HepG2 (cell line): ENCODE measurements around the gene MFRP. TPM values are rescaled to one million over a fixed set of nuclear protein-coding genes. Genes with fewer than 3 reads are reported as not detected.

Experiments used
- ARID3A ChIP-seq: IDR thresholded peaks from 2 replicates; pipeline ENCODE4 v1.6.1; 2012; ENCODE audit warnings: low read depth, low read length, improper control_type of control experiment
- ETV5 ChIP-seq: IDR thresholded peaks from 2 replicates; pipeline ENCODE4 v1.6.1; 2018; ENCODE audit warnings: missing biosample characterization, missing genetic modification reagents, inconsistent platforms, borderline replicate concordance
- FOSL1 ChIP-seq: sonication (generic); formaldehyde crosslinking; IDR thresholded peaks from 2 replicates; pipeline ENCODE4 v1.9.0; 2021; ENCODE audit warnings: missing genetic modification reagents, borderline replicate concordance
- GABPB1 ChIP-seq: IDR thresholded peaks from 2 replicates; pipeline ENCODE4 v1.6.1; 2016; ENCODE audit warnings: mild to moderate bottlenecking, missing genetic modification reagents, moderate library complexity, missing compliant biosample characterization
- GATA4 ChIP-seq: sonication (generic); IDR thresholded peaks from 2 replicates; pipeline ENCODE4 v1.6.1; 2016; ENCODE audit warnings: antibody characterized with exemption, low read depth, borderline replicate concordance
- KDM5A ChIP-seq: fragments of 200-600 bp; sonication (generic); IDR thresholded peaks from 2 replicates; pipeline ENCODE4 v1.7.0; 2018; ENCODE audit warnings: antibody characterized with exemption, mild to moderate bottlenecking, low read length, borderline replicate concordance
- NR2F6 ChIP-seq, 2 experiments: IDR thresholded peaks; 2 replicates each; pipeline ENCODE4 v1.6.1; 2016; ENCODE audit warnings: antibody characterized with exemption in 1 of 2, mild to moderate bottlenecking in 1 of 2
- PBX2 ChIP-seq: IDR thresholded peaks from 2 replicates; pipeline ENCODE4 v1.6.1; 2016; ENCODE audit warnings: control low read depth
- PREB ChIP-seq: sonication (generic); formaldehyde crosslinking; IDR thresholded peaks from 2 replicates; pipeline ENCODE4 v1.4.0; 2020; ENCODE audit warnings: missing genetic modification reagents
- UBTF ChIP-seq: sonication (generic); formaldehyde crosslinking; IDR thresholded peaks from 2 replicates; pipeline ENCODE4 v1.4.0; 2020; ENCODE audit warnings: mild to moderate bottlenecking, missing genetic modification reagents
- ZNF292 ChIP-seq: sonication (generic); formaldehyde crosslinking; IDR thresholded peaks from 2 replicates; pipeline ENCODE4 v1.8.1; 2022; ENCODE audit warnings: mild to moderate bottlenecking, low read depth, missing genetic modification reagents, borderline replicate concordance
- ZNF512 ChIP-seq: sonication (generic); formaldehyde crosslinking; IDR thresholded peaks from 2 replicates; pipeline ENCODE4 v1.4.0; 2020; ENCODE audit warnings: mild to moderate bottlenecking, missing genetic modification reagents
- ZNF589 ChIP-seq: sonication (generic); formaldehyde crosslinking; conservative IDR thresholded peaks from 2 replicates; pipeline ENCODE4 v1.8.0; 2022; ENCODE audit warnings: mild to moderate bottlenecking, moderate library complexity, missing genetic modification reagents
- ZNF670 ChIP-seq: sonication (generic); formaldehyde crosslinking; IDR thresholded peaks from 2 replicates; pipeline ENCODE4 v1.8.0; 2022; ENCODE audit warnings: mild to moderate bottlenecking, missing genetic modification reagents, borderline replicate concordance
- ZSCAN29 ChIP-seq: sonication (generic); formaldehyde crosslinking; conservative IDR thresholded peaks from 2 replicates; pipeline ENCODE4 v1.4.0; 2020; ENCODE audit warnings: mild to moderate bottlenecking, missing genetic modification reagents
- polyA plus RNA-seq, 8 experiments: library from polyadenylated mRNA; depleted of rRNA in 3 of 8; stranded (reverse) in 7 of 8; unstranded in 1 of 8; fragments of >200 nt; fragmentation: Illumina TruSeq in 4 of 8; extraction: Trizol in 4 of 8; gene quantifications; 2 replicates each; pipeline versions ENCODE4 v1.2.1 to v1.2.3, GENCODE V29; 2011 to 2016; ENCODE audit warnings: low read depth in 4 of 8, missing spikeins in 1 of 8, mixed read lengths in 1 of 8; ENCODE audit not compliant: insufficient read depth in 1 of 8
- total RNA-seq, 5 experiments: library from RNA; depleted of rRNA; stranded (reverse); fragments of >200 nt; fragmentation: Illumina TruSeq; extraction: Trizol; gene quantifications; 2 replicates each; pipeline ENCODE4 v1.2.3, GENCODE V29; 2016; ENCODE audit warnings: low read depth in 1 of 5
- TF ChIP-seq, protein P1 (sequence below): sonication (generic); formaldehyde crosslinking; IDR thresholded peaks from 2 replicates; pipeline ENCODE4 v1.9.0; 2022; ENCODE audit warnings: low read depth, missing genetic modification reagents

Gene MFRP
- total and polyA plus RNA-seq, 2 of the 13 experiments (the other 11 are each of a cell fraction or from before 2014, with no cell fraction given): not detected

GRCh38 chr11:119381181-119381988 is 34.9 kb upstream of the MFRP start, which contains the start of gene USP2 (continued):
- no peak for TF ChIP-seq ZNF512 (CRISPR knock-in tag)
- no peak for TF ChIP-seq ARID3A
- TF ChIP-seq ZSCAN29: no peak
- TF ChIP-seq GATA4: no peak
- TF ChIP-seq FOSL1 (CRISPR knock-in tag): no peak
- peak; percentile 87; the same call in 1 of the 2 replicates for TF ChIP-seq ZNF670 (CRISPR knock-in tag)
- peak; percentile 33; the same call in 1 of the 2 replicates for TF ChIP-seq ETV5 (CRISPR knock-in tag)
- peak; percentile 85 for TF ChIP-seq GABPB1 (CRISPR knock-in tag)
- no peak for TF ChIP-seq PBX2 (CRISPR knock-in tag)
- TF ChIP-seq PREB (CRISPR knock-in tag): no peak
- TF ChIP-seq, protein P1, sequence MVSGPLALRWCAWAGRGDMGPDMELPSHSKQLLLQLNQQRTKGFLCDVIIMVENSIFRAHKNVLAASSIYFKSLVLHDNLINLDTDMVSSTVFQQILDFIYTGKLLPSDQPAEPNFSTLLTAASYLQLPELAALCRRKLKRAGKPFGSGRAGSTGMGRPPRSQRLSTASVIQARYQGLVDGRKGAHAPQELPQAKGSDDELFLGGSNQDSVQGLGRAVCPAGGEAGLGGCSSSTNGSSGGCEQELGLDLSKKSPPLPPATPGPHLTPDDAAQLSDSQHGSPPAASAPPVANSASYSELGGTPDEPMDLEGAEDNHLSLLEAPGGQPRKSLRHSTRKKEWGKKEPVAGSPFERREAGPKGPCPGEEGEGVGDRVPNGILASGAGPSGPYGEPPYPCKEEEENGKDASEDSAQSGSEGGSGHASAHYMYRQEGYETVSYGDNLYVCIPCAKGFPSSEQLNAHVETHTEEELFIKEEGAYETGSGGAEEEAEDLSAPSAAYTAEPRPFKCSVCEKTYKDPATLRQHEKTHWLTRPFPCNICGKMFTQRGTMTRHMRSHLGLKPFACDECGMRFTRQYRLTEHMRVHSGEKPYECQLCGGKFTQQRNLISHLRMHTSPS (CRISPR knock-in tag): peak; percentile 51; the same call in 1 of the 2 replicates
- no peak for TF ChIP-seq NR2F6 (IDR thresholded peaks at IDR 0.05)
- TF ChIP-seq NR2F6 (CRISPR knock-in tag; IDR thresholded peaks at IDR 0.05): peak; percentile 16; the same call in 1 of the 2 replicates
- peak; percentile 85 for TF ChIP-seq ZNF292 (CRISPR knock-in tag)
- TF ChIP-seq KDM5A: no peak
- TF ChIP-seq ZNF589 (CRISPR knock-in tag): peak; percentile 39; the same call in 1 of the 2 replicates
- peak; percentile 98 for TF ChIP-seq UBTF (CRISPR knock-in tag)
